Measurements from ENCODE around the gene GNAS. TPM values are rescaled to one million over a fixed set of nuclear protein-coding genes. Genes with fewer than 3 reads are reported as not detected.

The GNAS gene
- total RNA-seq, 1 donor from 2014 or later, result 663 TPM

DNA sequence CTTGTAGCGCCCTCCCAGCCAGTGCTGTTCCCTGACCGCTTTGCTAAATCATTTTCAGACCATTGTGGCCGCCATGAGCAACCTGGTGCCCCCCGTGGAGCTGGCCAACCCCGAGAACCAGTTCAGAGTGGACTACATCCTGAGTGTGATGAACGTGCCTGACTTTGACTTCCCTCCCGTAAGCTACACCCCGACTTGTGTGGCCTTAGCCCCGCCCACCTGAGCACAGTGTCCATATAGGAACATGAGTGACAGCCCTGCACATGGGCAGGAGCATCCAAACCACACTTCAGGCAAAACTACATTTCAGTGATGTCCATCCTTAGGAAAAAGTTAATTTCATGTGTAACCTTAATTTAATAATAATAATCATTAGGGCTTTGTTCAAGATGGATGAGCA lies 51.1 kb downstream of the GNAS start:
- intact Hi-C loops (cut with DNase I), result loop anchor here (5.0 kb wide), 1 partner anchor 771 kb away; no protein-coding TSS in a partner anchor
- H3K4me3 ChIP-seq, result no peak overlapping the region
- TF ChIP-seq, protein P1, sequence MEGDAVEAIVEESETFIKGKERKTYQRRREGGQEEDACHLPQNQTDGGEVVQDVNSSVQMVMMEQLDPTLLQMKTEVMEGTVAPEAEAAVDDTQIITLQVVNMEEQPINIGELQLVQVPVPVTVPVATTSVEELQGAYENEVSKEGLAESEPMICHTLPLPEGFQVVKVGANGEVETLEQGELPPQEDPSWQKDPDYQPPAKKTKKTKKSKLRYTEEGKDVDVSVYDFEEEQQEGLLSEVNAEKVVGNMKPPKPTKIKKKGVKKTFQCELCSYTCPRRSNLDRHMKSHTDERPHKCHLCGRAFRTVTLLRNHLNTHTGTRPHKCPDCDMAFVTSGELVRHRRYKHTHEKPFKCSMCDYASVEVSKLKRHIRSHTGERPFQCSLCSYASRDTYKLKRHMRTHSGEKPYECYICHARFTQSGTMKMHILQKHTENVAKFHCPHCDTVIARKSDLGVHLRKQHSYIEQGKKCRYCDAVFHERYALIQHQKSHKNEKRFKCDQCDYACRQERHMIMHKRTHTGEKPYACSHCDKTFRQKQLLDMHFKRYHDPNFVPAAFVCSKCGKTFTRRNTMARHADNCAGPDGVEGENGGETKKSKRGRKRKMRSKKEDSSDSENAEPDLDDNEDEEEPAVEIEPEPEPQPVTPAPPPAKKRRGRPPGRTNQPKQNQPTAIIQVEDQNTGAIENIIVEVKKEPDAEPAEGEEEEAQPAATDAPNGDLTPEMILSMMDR (IDR thresholded peaks at IDR 0.05), result no peak
- H3K27me3 ChIP-seq, result no peaks in the 10 kb centered on the region
- no peaks in the 10 kb centered on the region for H3K9me3 ChIP-seq
- H3K27ac ChIP-seq, result no peak overlapping the region
- peaks cover 29 to 40% of the 10 kb centered on the region in 2 donors for H3K36me3 ChIP-seq
- H3K4me1 ChIP-seq, result peaks cover 12 to 28% of the 10 kb centered on the region in 2 donors
- DNase-seq (ENCODE audit: low spot score in 2 of 2), result no peak

DNA sequence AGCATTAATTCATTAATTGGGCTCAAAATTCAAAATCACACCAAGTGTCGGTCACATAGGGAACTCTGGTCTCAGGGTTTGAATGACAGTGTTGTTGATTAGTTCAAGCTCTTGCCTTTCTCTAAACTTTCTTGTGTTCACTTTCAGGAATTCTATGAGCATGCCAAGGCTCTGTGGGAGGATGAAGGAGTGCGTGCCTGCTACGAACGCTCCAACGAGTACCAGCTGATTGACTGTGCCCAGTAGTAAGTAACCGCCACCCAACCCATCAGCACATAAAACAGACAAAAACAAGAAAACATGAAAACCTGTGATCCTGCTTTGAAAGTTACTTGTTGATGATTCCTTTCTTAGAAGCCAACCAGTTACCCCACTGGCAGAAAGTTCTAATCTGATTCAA lies 52.7 kb downstream of the GNAS start:
- intact Hi-C loops (cut with DNase I), result loop anchor here (5.0 kb wide), 1 partner anchor 127 kb away; the partner anchor contains the start of gene ATP5F1E
- Histone ChIP-seq H3K27me3 (no peaks in the 10 kb centered on the region), H3K4me1 (peaks cover 15 to 28% of the 10 kb centered on the region in 2 donors), H3K36me3 (peaks cover 43 to 54% of the 10 kb centered on the region in 2 donors), H3K9me3 (no peaks in the 10 kb centered on the region), H3K27ac (peak overlapping the region in 1 of 2 donors; percentile 92), H3K4me3 (no peak overlapping the region)
- DNase-seq (ENCODE audit: low spot score in 2 of 2), result no peak
- TF ChIP-seq, protein P1 (IDR thresholded peaks at IDR 0.05), result no peak

DNA sequence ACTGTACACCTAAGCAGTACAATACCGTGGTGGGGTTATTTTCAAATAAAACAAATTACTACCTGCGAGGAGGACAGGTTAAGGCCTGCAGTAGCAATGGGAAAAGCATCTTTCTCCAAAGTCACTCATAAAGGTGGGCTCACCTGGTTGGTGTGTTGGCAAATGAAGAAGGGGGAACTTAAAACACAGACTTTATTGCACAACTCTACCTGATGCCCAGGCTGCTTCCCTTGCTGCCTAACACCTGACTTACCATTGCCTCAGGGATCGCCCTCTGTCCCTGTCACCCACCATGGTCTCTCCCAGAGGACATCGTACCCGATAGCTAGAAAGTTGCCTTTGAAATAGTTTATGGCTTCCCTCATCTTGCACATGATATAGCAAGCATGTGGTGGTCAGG lies 53.6 kb downstream of the GNAS start:
- Histone ChIP-seq H3K36me3 (peaks cover 52 to 59% of the 10 kb centered on the region in 2 donors), H3K4me3 (no peak overlapping the region), H3K27ac (peak overlapping the region; percentile 83 to 92), H3K9me3 (no peaks in the 10 kb centered on the region), H3K27me3 (no peaks in the 10 kb centered on the region), H3K4me1 (peaks cover 15 to 28% of the 10 kb centered on the region in 2 donors)
- TF ChIP-seq, protein P1 (IDR thresholded peaks at IDR 0.05), result no peak
- no peak for DNase-seq (ENCODE audit: low spot score in 2 of 2)
- intact Hi-C loops (cut with DNase I), result loop anchor here (1.0 to 5.0 kb wide), 2 partner anchors 75 to 126 kb away; partner anchors contain the start of genes ATP5F1E and NELFCD

DNA sequence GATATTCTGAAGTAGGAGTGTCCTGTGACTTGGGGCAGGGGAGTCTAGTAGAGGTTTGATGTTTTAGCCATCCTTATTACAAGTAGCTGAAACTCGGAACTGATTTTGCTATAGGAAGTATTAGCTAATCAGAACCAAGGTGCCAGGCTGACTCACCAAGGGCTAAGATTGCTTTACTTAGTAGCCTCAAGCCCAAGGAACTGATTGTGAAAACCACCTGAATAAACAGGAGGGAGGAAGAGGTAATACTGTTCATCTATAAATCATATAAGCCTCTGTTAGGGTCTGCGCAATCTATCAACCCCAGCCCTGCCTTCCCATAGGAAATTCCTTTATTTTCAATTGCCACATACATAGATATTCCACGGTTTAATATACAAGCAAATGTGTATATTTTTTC lies 54.4 kb downstream of the GNAS start:
- Histone ChIP-seq H3K9me3 (no peaks in the 10 kb centered on the region), H3K4me1 (peaks cover 15 to 28% of the 10 kb centered on the region in 2 donors), H3K27me3 (no peaks in the 10 kb centered on the region), H3K4me3 (peak overlapping the region; percentile 31 to 51), H3K27ac (peak overlapping the region; percentile 83 to 92), H3K36me3 (peaks cover 59 to 67% of the 10 kb centered on the region in 2 donors)
- intact Hi-C loops (cut with DNase I), result loop anchor here (1.0 to 5.0 kb wide), 3 partner anchors 16 to 125 kb away; partner anchors contain the start of genes ATP5F1E and NELFCD
- TF ChIP-seq, protein P1 (IDR thresholded peaks at IDR 0.05), result no peak
- DNase-seq (ENCODE audit: low spot score in 2 of 2), result peak in 1 of 2 donors; percentile 70

DNA sequence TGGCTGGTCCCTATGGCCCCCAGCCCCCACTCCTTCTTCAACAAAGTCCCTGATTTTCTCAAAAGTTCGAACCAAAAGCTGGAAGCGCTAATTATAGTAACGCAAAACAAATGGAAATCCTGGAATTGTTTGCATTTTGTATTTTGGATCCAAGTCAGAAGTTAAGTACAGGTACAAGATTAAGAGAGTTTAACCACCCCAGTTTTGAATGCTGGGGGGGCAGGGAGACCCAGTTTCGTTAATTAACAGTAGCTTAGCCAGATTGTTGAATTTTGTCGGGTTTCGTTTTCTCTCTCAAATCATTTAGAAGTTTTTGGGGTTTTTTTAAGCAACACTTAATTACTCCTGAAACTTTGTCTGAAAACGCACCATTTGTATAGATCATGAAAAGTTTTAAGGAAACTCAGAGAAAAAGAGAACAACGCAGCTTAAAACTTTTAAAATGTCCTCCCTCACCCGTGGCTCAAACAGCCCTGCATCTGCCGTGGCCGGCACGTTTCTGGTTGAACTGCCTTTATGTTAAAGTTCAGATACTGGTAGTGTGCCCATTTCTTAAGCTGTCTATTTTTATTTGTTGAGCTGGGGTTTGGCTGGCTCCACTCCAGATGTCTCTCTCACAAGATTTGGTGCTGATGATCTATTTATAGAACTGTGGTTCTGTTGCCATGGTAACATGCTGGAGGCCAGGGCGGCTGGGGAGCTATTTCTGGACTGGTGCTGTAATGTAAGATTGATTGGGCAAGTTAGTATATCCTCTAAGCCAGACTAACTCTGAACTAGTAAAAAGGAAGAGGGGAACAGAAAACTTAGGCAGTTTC lies 55.0 kb downstream of the GNAS start:
- intact Hi-C loops (cut with DNase I), result loop anchor here (1.0 to 5.0 kb wide), 3 partner anchors 16 to 125 kb away; partner anchors contain the start of genes ATP5F1E and CTSZ
- H3K27me3 ChIP-seq, result no peaks in the 10 kb centered on the region
- H3K27ac ChIP-seq, result peak overlapping the region; percentile 83 to 92
- no peaks in the 10 kb centered on the region for H3K9me3 ChIP-seq
- peak overlapping the region; percentile 31 to 51 for H3K4me3 ChIP-seq
- H3K4me1 ChIP-seq, result peaks cover 15 to 25% of the 10 kb centered on the region in 2 donors
- peaks cover 59 to 69% of the 10 kb centered on the region in 2 donors for H3K36me3 ChIP-seq
- peak; percentile 90 to 98 for DNase-seq (ENCODE audit: low spot score in 2 of 2)
- TF ChIP-seq, protein P1 (IDR thresholded peaks at IDR 0.05), result no peak

Data from ascending aorta (tissue), 2 donors.